Upper lobe of left lung (tissue), 4 donors: ENCODE data around the gene ERGIC1.

Source experiments
- CTCF ChIP-seq, 6 experiments: fragments of 450-650 bp in 4 of 6; fragments of 200-600 bp in 2 of 6; sonication (generic) in 2 of 6; IDR thresholded peaks; one replicate each; pipeline ENCODE4 v1.5.1; 2016 to 2019; ENCODE audit warnings: antibody characterized with exemption in 6 of 6
- EP300 ChIP-seq, 4 donors: sonication (generic); formaldehyde crosslinking; IDR thresholded peaks; one replicate each; pipeline ENCODE4 v1.5.1; 2017; ENCODE audit warnings: antibody characterized with exemption in 4 of 4, control low read depth in 2 of 4
- POLR2A ChIP-seq, 4 donors: fragments of 450-650 bp; IDR thresholded peaks; one replicate each; pipeline ENCODE4 v1.5.1; 2016 to 2017; ENCODE audit warnings: antibody characterized with exemption in 4 of 4, mild to moderate bottlenecking in 2 of 4
- POLR2AphosphoS5 ChIP-seq, 2 donors: sonication (generic); formaldehyde crosslinking; IDR thresholded peaks; one replicate each; pipeline ENCODE4 v1.5.1; 2017; ENCODE audit warnings: antibody characterized with exemption in 2 of 2

DNA sequence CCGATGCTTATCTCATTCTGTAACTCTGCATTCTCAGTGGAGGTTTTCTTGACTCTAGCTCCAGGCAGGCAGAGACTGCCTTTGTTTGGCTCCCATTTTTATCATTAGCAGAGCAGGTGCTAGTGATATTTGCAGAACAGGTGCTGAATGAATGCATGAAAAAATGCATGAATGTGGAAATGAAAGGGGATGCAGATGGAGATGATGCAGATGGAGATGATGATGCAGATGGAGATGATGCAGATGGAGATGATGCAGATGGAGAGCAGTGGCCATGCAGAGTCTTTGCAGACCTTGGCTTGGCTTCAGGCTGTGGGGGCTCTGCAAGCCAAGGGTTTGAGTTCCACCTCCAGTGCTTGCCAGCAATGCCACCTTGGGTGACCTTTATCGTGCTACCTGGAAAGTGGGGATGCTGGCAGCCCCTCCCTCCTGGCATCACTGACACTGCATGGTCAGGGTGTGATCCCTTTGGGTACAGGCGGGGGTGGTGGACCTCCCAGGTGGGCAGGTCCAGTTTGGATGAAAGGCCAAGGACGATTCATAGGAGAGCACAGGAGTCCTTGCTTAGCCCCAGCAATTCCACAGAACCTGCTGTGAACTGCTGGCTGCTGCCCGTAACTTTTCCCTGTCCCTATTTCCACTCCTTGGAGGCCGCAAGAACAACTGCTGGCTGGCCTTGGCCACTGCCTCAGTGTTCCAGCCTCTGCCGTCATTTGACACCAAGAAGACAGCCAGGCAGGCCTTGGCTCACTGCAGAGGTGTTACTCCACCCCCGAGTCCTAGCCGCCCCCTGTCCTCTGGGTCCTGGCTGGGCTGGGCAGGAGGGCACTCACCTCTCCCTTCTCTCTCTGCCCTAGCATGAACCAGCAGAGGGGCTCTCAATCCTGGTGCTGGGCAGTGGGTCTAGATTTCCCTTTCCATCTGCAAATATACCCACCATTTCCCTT, 33.0 kb downstream of the ERGIC1 start:
- TF ChIP-seq POLR2AphosphoS5 (IDR thresholded peaks at IDR 0.05) (peak in 1 of 2 donors; percentile 24), CTCF (IDR thresholded peaks at IDR 0.05) (no peak), POLR2A (IDR thresholded peaks at IDR 0.05) (no peak), EP300 (IDR thresholded peaks at IDR 0.05) (no peak)
